A549 (cell line): ENCODE results near the gene CNNM3. TPM values are rescaled to one million over a fixed set of nuclear protein-coding genes. Genes with fewer than 3 reads are reported as not detected.

ENCODE experiments used
- ATAC-seq, 2 experiments: fragments of 200-7000 bp in 1 of 2; fragments of >200 bp in 1 of 2; cut with Nextera tagmentation in 1 of 2; cut with Tn5 transposase in 1 of 2; 3 replicates each; pipeline versions ENCODE4 v1.8.0 to v1.9.1; 2018 to 2020; ENCODE audit warnings: mild to moderate bottlenecking in 1 of 2, moderate library complexity in 1 of 2
- CTCF ChIA-PET: fragments of 300-600 bp; sonication (Branson Sonifier 250); formaldehyde crosslinking; extraction: SDS; loops from one replicate; lab custom pipeline; 2021; ENCODE audit warnings: antibody characterized with exemption, inconsistent platforms; lab: Yijun Ruan, JAX
- POLR2A ChIA-PET: fragments of 350-600 bp; formaldehyde crosslinking; extraction: SDS; loops from one replicate; lab custom pipeline; 2021; ENCODE audit warnings: antibody characterized with exemption, inconsistent platforms; lab: Yijun Ruan, JAX
- DNase-seq, 2 experiments: peaks; one replicate each; pipeline versions ENCODE4 v3.0.0 to v3.0.0-alpha.2; 2011 to 2016; ENCODE audit warnings: low read depth in 1 of 2, low spot score in 1 of 2
- FAIRE-seq: peaks from 2 replicates; lab custom pipeline; 2011; peaks lifted over from hg19 to GRCh38; lab: Jason Lieb, UNC
- H3K27ac ChIP-seq, 2 experiments: fragments of >200 bp; sonication (Bioruptor Twin); formaldehyde crosslinking; 3 replicates each; pipeline ENCODE4 v1.5.1; 2016 to 2017
- H3K4me1 ChIP-seq: fragments of >200 bp; sonication (Bioruptor Twin); formaldehyde crosslinking; 3 replicates; pipeline ENCODE4 v1.6.1; 2016
- H3K4me2 ChIP-seq: fragments of >200 bp; sonication (Bioruptor Twin); formaldehyde crosslinking; 3 replicates; pipeline ENCODE4 v1.6.1; 2016
- H3K4me3 ChIP-seq: fragments of >200 bp; sonication (Bioruptor Twin); formaldehyde crosslinking; 3 replicates; pipeline ENCODE4 v1.5.1; 2016
- H3K9me3 ChIP-seq: fragments of >200 bp; sonication (Bioruptor Twin); formaldehyde crosslinking; 3 replicates; pipeline ENCODE4 v1.6.1; 2016
- CBX2 ChIP-seq: fragments of 200-600 bp; sonication (generic); IDR thresholded peaks from 2 replicates; pipeline ENCODE4 v1.6.1; 2016; ENCODE audit warnings: low read depth, mild to moderate bottlenecking, borderline replicate concordance
- CHD2 ChIP-seq: fragments of 150-350 bp; IDR thresholded peaks from 2 replicates; pipeline ENCODE4 v1.6.1; 2014; ENCODE audit warnings: low read length; ENCODE audit not compliant: partially characterized antibody
- EHF ChIP-seq: fragments of 250-450 bp; sonication (Bioruptor Pico); IDR thresholded peaks from 2 replicates; pipeline ENCODE4 v1.5.0; 2020; ENCODE audit warnings: mild to moderate bottlenecking
- EHMT2 ChIP-seq: fragments of 200-600 bp; sonication (generic); IDR thresholded peaks from 2 replicates; pipeline ENCODE4 v1.6.1; 2016; ENCODE audit warnings: antibody characterized with exemption, low read depth, mild to moderate bottlenecking, moderate library complexity
- FOSB ChIP-seq: fragments of 250-450 bp; sonication (Bioruptor Pico); IDR thresholded peaks from 2 replicates; pipeline ENCODE4 v1.5.0; 2020; ENCODE audit warnings: mild to moderate bottlenecking, moderate library complexity
- HOXB13 ChIP-seq: fragments of 250-450 bp; sonication (Bioruptor Pico); IDR thresholded peaks from 2 replicates; pipeline ENCODE4 v1.5.0; 2020; ENCODE audit warnings: low read depth, mild to moderate bottlenecking, moderate library complexity
- JUN ChIP-seq, 2 experiments: fragments of >200 bp; sonication (Bioruptor Twin); formaldehyde crosslinking; IDR thresholded peaks; 2 replicates in 1 of 2; 3 replicates in 1 of 2; pipeline ENCODE4 v1.6.1; 2016 to 2017
- KDM5A ChIP-seq: fragments of 200-600 bp; sonication (generic); IDR thresholded peaks from 2 replicates; pipeline ENCODE4 v1.6.1; 2016; ENCODE audit warnings: antibody characterized with exemption, mild to moderate bottlenecking
- NPAS2 ChIP-seq: fragments of 250-450 bp; sonication (Bioruptor Pico); IDR thresholded peaks from 2 replicates; pipeline ENCODE4 v1.8.0; 2022; ENCODE audit warnings: mild to moderate bottlenecking, moderate library complexity, borderline replicate concordance
- PHF8 ChIP-seq: fragments of 200-600 bp; sonication (generic); IDR thresholded peaks from 2 replicates; pipeline ENCODE4 v1.6.1; 2016; ENCODE audit warnings: low read depth, mild to moderate bottlenecking, antibody characterized with exemption, moderate library complexity, borderline replicate concordance
- RAD21 ChIP-seq, 2 experiments: fragments of >200 bp in 1 of 2; sonication (Bioruptor Twin) in 1 of 2; formaldehyde crosslinking in 1 of 2; IDR thresholded peaks in 1 of 2; conservative IDR thresholded peaks in 1 of 2; 2 replicates in 1 of 2; 3 replicates in 1 of 2; pipeline ENCODE4 v1.6.1; 2012 to 2018; ENCODE audit warnings: inconsistent platforms in 1 of 2
- RARB ChIP-seq: fragments of 250-450 bp; sonication (Bioruptor Pico); IDR thresholded peaks from 2 replicates; pipeline ENCODE4 v1.8.0; 2021; ENCODE audit warnings: mild to moderate bottlenecking, moderate library complexity
- RCOR1 ChIP-seq: fragments of 150-350 bp; IDR thresholded peaks from 2 replicates; pipeline ENCODE4 v1.6.1; 2014; ENCODE audit warnings: antibody characterized with exemption, low read length, low read depth
- SMC3 ChIP-seq: fragments of >200 bp; sonication (Bioruptor Twin); formaldehyde crosslinking; IDR thresholded peaks from 3 replicates; pipeline ENCODE4 v1.6.1; 2018; ENCODE audit warnings: inconsistent platforms
- TP53 ChIP-seq: fragments of 250-450 bp; sonication (Bioruptor Pico); IDR thresholded peaks from 2 replicates; pipeline ENCODE4 v1.5.0; 2021; ENCODE audit warnings: mild to moderate bottlenecking, moderate library complexity
- ZC3H11A ChIP-seq: fragments of 450-650 bp; IDR thresholded peaks from 2 replicates; pipeline ENCODE4 v1.6.1; 2014; ENCODE audit warnings: antibody characterized with exemption, mild to moderate bottlenecking
- ZFP36 ChIP-seq: fragments of 450-650 bp; IDR thresholded peaks from 2 replicates; pipeline ENCODE4 v1.6.1; 2014; ENCODE audit warnings: borderline replicate concordance; ENCODE audit not compliant: partially characterized antibody
- ZNF302 ChIP-seq: fragments of 250-450 bp; sonication (Bioruptor Pico); IDR thresholded peaks from 2 replicates; pipeline ENCODE4 v1.9.0; 2021; ENCODE audit warnings: inconsistent platforms, mild to moderate bottlenecking, moderate library complexity
- ZSCAN20 ChIP-seq: fragments of 250-450 bp; sonication (Bioruptor Pico); IDR thresholded peaks from 2 replicates; pipeline ENCODE4 v1.8.0; 2022; ENCODE audit warnings: mild to moderate bottlenecking, moderate library complexity
- WGBS: methylation state at CpG from one replicate; pipeline ENCODE4 v1.1.6; 2017; ENCODE audit errors: missing lambda C conversion rate; 5-methylcytosine and 5-hydroxymethylcytosine counted together
- polyA plus RNA-seq, 4 experiments: library from polyadenylated mRNA; depleted of rRNA in 3 of 4; stranded (reverse); fragments of >200 nt; fragmentation: RNase III in 1 of 4; extraction: RNeasy Plus Mini Kit Qiagen cat#74134 plus additional on column Dnase treatment in 1 of 4; gene quantifications; 2 replicates in 3 of 4; 3 replicates in 1 of 4; pipeline ENCODE4 v1.2.3, GENCODE V29; 2011 to 2017
- TF ChIP-seq, protein P1 (sequence below): fragments of 450-650 bp; IDR thresholded peaks from 2 replicates; pipeline ENCODE4 v1.6.1; 2014; ENCODE audit warnings: antibody characterized with exemption
- TF ChIP-seq, protein P2 (sequence below): IDR thresholded peaks from 2 replicates; pipeline ENCODE4 v1.6.1; 2012
- TF ChIP-seq, protein P3 (sequence below): fragments of 150-350 bp; IDR thresholded peaks from 2 replicates; pipeline ENCODE4 v1.6.1; 2014; ENCODE audit warnings: low read depth, mild to moderate bottlenecking, low read length

The CNNM3 gene
- polyA plus RNA-seq, 2 of the 4 experiments (the other 2 are of a cell fraction) = 11.8 to 14.1 TPM

DNA sequence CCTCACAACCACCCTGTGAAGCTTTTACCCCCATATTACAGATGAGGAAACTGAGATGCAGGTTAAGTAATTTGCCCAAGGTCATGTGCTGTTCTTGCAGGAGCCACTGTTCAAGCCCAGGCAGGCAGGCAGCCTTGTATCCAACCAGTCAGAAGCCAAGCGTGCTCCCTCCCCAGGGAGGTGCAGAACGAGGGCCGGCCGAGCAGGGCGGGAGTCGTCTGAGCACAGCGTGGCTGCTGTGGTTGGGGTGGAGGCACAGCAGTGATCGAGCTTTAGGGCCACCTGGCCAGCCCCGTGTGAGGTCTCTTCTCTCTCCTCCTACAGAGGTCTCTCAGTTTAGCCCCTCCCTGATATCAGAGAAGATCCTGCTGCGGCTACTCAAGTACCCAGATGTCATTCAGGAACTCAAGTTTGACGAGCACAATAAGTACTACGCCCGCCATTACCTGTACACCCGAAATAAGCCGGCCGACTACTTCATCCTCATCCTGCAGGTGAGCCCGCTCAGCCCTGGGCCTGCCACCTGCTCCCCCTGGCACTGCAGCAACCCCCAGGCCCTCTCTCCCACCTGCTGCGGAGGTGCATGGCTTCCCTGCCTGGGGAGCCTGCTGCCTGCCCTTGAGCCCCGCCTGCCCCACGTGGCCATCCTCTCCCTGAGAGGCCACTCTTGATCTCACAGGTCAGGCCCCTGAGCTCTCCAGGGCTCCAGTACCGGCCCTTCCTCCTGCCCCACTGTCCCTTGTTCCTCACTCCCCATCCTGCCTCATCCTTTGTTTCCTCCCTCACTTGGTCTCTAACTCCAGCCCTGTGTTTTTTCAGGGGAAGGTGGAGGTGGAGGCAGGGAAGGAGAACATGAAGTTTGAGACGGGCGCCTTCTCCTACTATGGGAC lies 17.1 kb upstream of the CNNM3 start:
- 94% methylated on average over 23 of the region's 23 CpGs for WGBS
- DNase-seq = no peak
- no peak for ATAC-seq
- Histone ChIP-seq H3K4me2 (no peak overlapping the region), H3K4me1 (peaks cover 7% of the 10 kb centered on the region; the same call in 1 of the 3 replicates)
- no peak for TF ChIP-seq JUN (IDR thresholded peaks at IDR 0.05)
- TF ChIP-seq RAD21 (conservative IDR thresholded peaks at IDR 0.05 in 1 of 2, IDR thresholded peaks at IDR 0.05 in 1 of 2) = no peak
- TF ChIP-seq EHMT2 = no peak
- no peak for TF ChIP-seq CHD2
- no peak for TF ChIP-seq HOXB13 (CRISPR knock-in tag)
- TF ChIP-seq SMC3 = no peak
- no peak for TF ChIP-seq CBX2
- TF ChIP-seq NPAS2 (CRISPR knock-in tag) = no peak
- TF ChIP-seq PHF8 = no peak
- TF ChIP-seq, protein P1, sequence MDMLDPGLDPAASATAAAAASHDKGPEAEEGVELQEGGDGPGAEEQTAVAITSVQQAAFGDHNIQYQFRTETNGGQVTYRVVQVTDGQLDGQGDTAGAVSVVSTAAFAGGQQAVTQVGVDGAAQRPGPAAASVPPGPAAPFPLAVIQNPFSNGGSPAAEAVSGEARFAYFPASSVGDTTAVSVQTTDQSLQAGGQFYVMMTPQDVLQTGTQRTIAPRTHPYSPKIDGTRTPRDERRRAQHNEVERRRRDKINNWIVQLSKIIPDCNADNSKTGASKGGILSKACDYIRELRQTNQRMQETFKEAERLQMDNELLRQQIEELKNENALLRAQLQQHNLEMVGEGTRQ = no peak
- no peak for TF ChIP-seq FOSB (CRISPR knock-in tag)
- TF ChIP-seq KDM5A = no peak
- TF ChIP-seq ZFP36 = no peak
- no peak for TF ChIP-seq EHF (CRISPR knock-in tag)
- TF ChIP-seq, protein P2, sequence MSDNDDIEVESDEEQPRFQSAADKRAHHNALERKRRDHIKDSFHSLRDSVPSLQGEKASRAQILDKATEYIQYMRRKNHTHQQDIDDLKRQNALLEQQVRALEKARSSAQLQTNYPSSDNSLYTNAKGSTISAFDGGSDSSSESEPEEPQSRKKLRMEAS = no peak
- TF ChIP-seq, all 56 proteins: peak for 0
- Histone ChIP-seq H3K27ac (no peak overlapping the region), H3K4me3 (no peak overlapping the region), H3K9me3 (no peaks in the 10 kb centered on the region)
- ChIA-PET CTCF (interaction anchor here (0.8 to 6.0 kb wide), 11 partner anchors 11 to 248 kb away, joined by 3 to 81 read pairs (median 7); partner anchors contain the start of genes ANKRD39 and CNNM4), POLR2A (no interaction called here)
- no peak for FAIRE-seq

DNA sequence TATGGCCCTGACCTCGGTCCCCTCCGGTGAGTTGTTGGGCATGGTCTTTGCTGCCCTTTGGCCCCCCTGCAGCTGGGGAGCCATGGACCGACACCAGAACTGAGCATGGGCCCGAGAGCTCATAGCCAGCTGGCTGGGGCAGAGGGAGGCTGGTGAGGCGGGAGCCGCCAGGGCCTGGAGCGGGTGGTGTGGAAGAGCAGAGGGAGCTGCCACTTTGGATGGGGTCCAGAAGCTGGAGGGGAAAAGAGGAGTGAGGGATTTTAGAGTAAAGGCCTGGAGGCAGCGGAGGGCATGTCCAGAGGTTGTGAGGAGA lies 16.5 kb upstream of the CNNM3 start:
- ATAC-seq (no peak), FAIRE-seq (no peak), DNase-seq (no peak)
- ChIA-PET CTCF (interaction anchor here (1.1 to 6.0 kb wide), 16 partner anchors 8 to 248 kb away, joined by 3 to 81 read pairs (median 6); partner anchors contain the start of genes ANKRD39, CNNM3 and CNNM4), POLR2A (no interaction called here)
- Histone ChIP-seq H3K4me2 (no peak overlapping the region), H3K4me3 (no peak overlapping the region), H3K27ac (no peak overlapping the region), H3K9me3 (no peaks in the 10 kb centered on the region), H3K4me1 (peaks cover 7% of the 10 kb centered on the region; the same call in 1 of the 3 replicates)
- WGBS = 95% methylated on average over 8 of the region's 8 CpGs
- TF ChIP-seq RARB (CRISPR knock-in tag) (no peak), TP53 (no peak), ZNF302 (no peak), ZSCAN20 (no peak), RCOR1 (no peak), ZC3H11A (no peak)
- TF ChIP-seq, protein P3, sequence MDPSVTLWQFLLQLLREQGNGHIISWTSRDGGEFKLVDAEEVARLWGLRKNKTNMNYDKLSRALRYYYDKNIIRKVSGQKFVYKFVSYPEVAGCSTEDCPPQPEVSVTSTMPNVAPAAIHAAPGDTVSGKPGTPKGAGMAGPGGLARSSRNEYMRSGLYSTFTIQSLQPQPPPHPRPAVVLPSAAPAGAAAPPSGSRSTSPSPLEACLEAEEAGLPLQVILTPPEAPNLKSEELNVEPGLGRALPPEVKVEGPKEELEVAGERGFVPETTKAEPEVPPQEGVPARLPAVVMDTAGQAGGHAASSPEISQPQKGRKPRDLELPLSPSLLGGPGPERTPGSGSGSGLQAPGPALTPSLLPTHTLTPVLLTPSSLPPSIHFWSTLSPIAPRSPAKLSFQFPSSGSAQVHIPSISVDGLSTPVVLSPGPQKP = no peak
- TF ChIP-seq, all 56 proteins: peak for 0
